ENCODE results near the gene PRDM1.

GRCh38 chr6:106102034-106102433 is 15.9 kb downstream of the PRDM1 start:
- TF ChIP-seq, protein P1, sequence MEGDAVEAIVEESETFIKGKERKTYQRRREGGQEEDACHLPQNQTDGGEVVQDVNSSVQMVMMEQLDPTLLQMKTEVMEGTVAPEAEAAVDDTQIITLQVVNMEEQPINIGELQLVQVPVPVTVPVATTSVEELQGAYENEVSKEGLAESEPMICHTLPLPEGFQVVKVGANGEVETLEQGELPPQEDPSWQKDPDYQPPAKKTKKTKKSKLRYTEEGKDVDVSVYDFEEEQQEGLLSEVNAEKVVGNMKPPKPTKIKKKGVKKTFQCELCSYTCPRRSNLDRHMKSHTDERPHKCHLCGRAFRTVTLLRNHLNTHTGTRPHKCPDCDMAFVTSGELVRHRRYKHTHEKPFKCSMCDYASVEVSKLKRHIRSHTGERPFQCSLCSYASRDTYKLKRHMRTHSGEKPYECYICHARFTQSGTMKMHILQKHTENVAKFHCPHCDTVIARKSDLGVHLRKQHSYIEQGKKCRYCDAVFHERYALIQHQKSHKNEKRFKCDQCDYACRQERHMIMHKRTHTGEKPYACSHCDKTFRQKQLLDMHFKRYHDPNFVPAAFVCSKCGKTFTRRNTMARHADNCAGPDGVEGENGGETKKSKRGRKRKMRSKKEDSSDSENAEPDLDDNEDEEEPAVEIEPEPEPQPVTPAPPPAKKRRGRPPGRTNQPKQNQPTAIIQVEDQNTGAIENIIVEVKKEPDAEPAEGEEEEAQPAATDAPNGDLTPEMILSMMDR (conservative IDR thresholded peaks at IDR 0.05; ENCODE audit: low read length) = no peak
- TF ChIP-seq EZH2phosphoT487 (IDR thresholded peaks at IDR 0.05; ENCODE audit: borderline replicate concordance) = no peak

Measured in Loucy (cell line).